GM12801 (cell line): Measurements from ENCODE around the gene OARD1.

Experiments
- CTCF ChIP-seq: IDR thresholded peaks from one replicate; pipeline ENCODE4 v1.5.1; 2011; ENCODE audit warnings: control low read depth; ENCODE audit not compliant: insufficient read length; ENCODE audit errors: extremely low read depth

Gene OARD1

DNA sequence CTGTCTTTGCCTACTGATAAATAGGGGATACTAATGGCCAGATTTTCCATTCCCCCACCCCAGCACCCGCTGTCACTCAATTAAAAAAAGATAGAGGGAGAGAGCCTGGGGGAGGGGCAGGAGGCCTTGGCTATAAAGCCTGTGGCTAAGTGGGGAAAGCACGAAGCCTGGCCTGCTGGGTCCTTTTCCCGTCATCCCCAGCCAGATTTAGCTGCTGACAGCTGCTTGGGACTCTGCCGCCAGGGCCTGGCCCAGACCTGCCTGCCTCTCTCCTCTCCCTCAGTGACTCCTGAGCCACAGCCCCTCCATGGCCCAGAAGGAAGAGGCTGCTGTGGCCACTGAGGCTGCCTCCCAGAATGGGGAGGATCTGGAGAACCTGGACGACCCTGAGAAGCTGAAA, 19.1 kb downstream of the OARD1 start, which contains the start of gene APOBEC2:
TSS of gene APOBEC2 (plus strand) at position 162 of the 400 bp plus-strand sequence. CDS start at position 308, 146 bp downstream.
- TF ChIP-seq CTCF, result no peak

DNA sequence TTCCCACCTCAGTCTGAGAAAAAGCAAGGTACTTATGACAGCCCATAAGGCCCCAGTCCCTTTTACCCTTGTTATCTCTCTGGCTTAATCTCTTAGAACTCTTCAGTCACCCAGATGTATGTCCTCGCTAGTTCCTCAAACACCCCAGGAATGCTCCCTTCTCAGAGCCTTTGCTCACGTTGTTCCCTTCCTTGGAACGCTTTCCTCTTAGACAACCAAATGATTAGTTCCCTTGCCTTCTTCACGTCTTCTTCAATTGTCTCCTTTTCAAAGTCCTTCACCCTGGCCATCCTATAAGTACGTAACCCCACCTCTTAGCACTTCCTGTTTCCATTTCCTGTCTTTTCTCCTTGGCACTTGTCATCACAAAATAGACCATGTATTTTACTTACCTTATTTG, 20.3 kb downstream of the OARD1 start:
- no peak for TF ChIP-seq CTCF

DNA sequence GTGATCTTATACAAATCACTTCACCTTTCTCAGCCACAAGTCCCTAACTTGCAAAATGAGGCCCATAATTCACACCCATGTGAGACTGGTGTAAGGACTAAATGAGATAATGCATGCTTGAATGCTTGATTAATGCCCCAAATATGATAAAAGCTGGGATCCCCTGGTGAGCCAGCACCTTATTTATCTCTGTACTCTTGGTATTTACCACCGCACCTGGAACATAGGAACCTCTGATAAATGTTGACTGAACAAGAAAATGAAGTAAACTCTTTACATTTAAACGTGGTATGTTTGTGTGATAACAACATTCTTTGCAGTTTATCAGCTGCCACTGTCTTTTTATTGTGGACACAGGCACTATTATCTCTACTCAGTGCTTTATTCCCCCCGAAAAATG, 21.6 kb downstream of the OARD1 start:
- no peak for TF ChIP-seq CTCF

DNA sequence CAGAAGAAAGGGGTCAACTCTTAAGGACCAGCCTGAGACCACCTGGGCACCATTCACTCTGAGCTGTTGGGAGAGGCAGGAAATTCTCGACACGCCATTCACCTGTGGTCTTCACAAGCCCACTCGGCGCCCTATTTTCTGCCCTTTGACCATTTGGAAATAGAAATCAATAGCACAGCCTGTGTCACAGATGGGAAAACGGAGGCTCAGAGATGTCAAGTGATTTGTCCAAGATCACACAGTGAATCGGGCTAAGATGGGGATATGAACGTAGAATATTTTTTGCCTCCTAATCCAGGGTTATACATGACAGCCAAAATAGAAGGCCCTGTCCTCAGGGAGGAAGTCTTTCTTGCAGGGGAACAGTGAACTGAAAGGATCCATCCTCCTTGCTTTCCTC, 22.2 kb downstream of the OARD1 start:
- TF ChIP-seq CTCF, result no peak

GRCh38 chr6:41049521-41049920, 22.6 kb downstream of the OARD1 start:
- TF ChIP-seq CTCF, result no peak

DNA sequence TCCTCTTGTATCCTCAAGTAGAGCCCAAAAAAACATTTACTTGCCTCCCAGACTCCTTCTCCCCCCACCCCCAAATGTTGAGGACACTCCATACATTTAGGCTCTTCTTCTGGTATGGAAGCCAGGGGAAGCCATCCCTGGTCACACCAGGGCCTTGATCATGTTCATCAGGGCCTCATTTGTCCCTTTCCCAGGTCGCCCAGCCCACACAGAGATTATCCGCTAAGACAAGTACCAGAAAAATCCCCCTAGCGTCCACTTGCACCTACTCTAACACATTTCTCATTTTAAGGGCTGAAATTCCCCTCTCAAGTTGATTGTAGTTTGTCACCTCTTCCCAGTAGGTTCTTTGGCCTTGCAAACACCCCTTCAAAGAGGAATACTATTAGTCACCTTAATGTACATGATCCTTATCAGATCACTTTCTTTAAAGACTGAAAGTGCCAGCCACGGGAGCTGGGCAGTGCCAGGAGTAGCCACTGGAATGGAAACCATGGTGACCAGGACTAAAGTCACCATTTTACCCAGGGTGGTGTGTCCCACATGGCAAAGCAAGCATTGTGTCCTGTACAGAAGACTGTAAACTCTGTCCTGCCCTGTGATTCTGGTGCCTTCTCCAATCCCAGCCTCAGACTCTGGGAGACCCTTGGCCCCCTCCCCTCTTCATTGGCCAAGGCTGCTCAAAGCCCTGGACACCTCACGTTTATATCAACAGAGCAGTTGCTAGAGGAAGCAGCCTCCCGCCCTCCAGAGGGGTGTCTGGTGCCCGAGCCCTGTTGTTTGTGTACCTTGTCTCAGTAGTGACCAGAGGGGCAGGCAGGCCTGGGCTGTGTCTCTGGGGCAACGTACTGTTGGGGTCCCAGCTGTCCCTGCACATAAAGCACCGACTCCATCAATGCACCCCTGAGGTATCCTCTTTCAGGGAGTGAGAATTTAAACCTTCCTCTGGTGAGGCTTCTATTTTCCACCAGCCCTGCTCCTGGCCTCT, 24.1 kb downstream of the OARD1 start:
- no peak for TF ChIP-seq CTCF

DNA sequence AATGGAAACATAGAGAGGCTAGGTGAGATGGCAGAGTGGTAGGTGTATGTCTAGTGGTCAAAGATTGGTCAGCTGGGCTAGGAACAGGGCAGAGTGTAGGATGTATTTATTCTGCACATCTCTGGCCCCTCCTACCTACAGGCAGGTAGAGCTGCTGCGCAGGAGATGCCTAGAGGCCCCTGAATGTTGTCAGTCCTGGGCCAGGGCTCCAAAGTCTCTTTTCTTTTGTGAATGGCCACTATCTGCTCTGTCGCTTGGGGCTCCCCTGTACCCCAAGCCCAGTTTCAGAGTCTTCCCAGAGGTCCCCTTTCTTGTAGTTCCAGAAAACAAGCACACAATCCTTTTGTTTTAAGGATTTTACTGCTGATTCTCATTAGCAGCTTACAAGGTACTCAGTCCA, 24.9 kb downstream of the OARD1 start:
- no peak for TF ChIP-seq CTCF
